ENCODE results near the gene PEMT.

The PEMT gene

DNA sequence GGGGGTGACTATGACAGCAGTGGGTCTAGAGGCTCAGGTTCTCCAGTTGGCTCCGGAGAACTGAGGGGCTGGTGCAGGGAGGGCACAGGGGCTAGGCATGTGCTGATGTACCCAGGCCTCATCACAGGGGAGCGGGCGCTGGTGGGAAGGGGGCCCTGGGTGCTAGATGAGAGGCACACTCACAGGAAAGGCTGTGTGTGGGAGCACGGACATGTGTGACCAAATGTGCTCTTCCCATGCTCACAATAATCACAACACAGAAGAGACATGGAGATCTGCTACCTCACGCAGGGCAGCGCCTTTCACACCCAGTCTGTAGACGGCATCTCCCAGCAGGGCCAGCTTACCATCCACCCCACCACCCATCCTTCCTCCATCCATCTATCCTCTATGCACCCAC lies 77.9 kb downstream of the PEMT start:
- TF ChIP-seq CTCF (IDR thresholded peaks at IDR 0.05; ENCODE audit: extremely low read depth, insufficient read depth, missing control alignments), result no peak
- in situ Hi-C loops (cut with MboI; ENCODE audit: low pct_unique_long_range_greater_than_20kb, low sequenced_read_pairs, unreplicated experiment), result no loop called here
- DNase-seq (ENCODE audit: low spot score), result no peak

- TF ChIP-seq CTCF (IDR thresholded peaks at IDR 0.05; ENCODE audit: extremely low read depth, insufficient read depth, missing control alignments), result no peak
- in situ Hi-C loops (cut with MboI; ENCODE audit: low pct_unique_long_range_greater_than_20kb, low sequenced_read_pairs, unreplicated experiment), result no loop called here
- no peak for DNase-seq (ENCODE audit: low spot score)
Observed at GRCh38 chr17:17512866-17513265, 78.6 kb downstream of the PEMT start.

DNA sequence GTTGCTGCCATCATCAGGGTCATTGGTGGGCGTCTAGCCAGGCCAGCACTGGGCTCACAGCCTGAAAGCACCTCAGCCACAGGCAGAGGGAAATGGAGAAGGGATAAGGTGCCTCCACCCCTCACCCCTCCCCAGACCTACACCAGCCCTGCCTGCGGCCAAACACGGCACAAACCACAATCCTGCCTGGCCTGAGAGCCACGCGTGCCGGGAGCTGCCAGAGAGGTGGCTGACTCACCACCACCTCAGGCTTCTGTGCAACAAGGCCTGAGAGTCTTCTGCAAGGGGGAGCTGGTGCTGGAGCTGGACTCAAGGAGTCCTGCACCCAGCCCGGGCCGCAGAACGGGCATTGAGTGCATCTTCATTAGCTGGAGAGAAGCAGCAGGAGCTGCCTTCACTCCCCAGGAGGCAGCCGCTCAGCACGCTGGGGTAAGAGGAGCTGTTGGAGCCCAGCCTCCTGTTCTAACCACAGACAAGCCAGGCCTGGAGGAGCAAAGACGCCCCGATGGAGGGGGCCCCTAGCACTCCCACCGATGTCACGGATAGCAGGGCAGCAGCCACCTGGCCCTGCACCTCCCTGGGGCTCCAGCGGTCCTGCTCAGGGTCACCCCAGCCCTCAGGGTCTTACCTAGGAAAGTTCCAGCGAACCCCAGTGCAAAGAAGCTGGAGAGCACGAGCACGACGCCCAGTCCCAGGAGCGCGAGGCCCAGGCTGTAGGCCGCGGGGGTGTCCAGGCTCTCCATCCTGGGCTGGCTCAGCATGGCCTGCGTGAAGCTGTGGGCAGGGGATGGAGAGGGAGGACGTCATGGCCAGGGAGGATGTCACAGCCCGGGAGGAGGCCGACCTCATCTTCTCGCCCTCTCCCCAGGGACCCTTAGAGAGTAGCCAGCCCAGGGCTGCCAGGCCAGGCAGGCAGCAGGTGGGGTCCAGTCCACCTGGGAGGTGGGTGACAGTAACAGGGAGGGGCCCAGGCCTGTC lies 79.3 kb downstream of the PEMT start:
- DNase-seq (ENCODE audit: low spot score), result no peak
- TF ChIP-seq CTCF (IDR thresholded peaks at IDR 0.05; ENCODE audit: extremely low read depth, insufficient read depth, missing control alignments), result no peak
- in situ Hi-C loops (cut with MboI; ENCODE audit: low pct_unique_long_range_greater_than_20kb, low sequenced_read_pairs, unreplicated experiment), result no loop called here

DNA sequence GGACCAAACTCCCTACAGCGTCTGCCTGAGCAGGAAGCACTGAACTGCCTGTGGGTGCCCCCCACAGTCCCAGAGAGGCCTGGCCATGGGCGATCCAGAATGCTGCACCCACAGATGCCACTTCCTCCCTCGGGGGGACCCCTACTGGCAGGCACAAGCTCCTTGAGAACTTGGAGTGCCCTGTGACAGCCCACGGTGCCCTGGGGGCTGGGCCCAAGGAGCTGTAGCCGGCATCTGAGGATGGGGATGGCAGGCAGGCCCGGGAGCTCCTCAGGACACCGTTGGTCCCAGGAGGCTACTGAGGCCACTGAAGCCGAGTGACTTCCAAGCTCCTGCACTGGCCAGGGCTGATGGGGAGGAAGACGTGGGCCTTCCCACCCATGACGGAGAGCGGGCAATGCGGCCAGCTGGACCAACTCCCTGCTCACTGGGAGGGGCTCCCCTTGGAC lies 80.2 kb downstream of the PEMT start:
- TF ChIP-seq CTCF (IDR thresholded peaks at IDR 0.05; ENCODE audit: extremely low read depth, insufficient read depth, missing control alignments), result no peak
- DNase-seq (ENCODE audit: low spot score), result no peak
- in situ Hi-C loops (cut with MboI; ENCODE audit: low pct_unique_long_range_greater_than_20kb, low sequenced_read_pairs, unreplicated experiment), result no loop called here

- in situ Hi-C loops (cut with MboI; ENCODE audit: low pct_unique_long_range_greater_than_20kb, low sequenced_read_pairs, unreplicated experiment), result no loop called here
- no peak for DNase-seq (ENCODE audit: low spot score)
- no peak for TF ChIP-seq CTCF (IDR thresholded peaks at IDR 0.05; ENCODE audit: extremely low read depth, insufficient read depth, missing control alignments)
Observed at GRCh38 chr17:17510456-17511292, 80.8 kb downstream of the PEMT start.

DNA sequence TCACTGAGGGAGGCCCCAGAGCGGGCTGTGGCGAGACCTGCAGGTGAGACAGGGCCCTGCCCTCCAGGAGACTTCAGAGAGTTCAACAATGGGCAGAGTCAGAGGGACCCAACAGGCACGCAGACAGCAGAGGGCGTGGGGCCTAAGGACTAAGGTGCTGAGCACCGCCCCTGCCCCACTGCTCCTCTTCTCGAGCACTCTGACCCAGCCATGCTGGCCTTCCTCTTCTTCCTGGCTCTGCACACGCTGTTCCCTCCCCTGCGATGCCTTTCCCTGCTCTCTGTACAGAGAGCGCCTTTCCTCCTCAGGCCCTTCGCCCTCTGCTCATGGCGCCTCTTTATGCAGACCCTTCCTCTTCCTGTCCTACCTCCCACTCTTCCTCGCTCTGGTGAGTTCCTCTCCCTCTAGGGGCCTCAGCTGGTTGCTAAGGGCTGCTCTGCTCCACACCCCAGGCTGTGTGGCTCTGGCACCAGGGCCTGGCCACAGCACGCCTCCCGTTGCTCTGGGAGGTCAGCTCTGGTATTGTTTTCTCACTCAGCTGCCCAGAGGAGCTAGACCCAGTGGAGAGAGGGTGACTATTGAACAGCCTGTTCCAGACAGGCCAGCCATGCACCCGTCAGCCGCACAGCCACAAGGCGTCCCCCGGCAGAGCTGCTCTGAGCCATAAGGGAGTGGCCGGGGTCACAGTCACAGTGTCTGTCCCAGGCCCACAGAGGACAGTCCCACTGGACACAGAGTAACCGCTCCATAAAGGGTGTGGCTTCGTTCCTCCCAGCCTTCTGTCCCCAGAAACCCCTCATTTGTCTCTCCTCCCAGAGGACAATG lies 81.7 kb downstream of the PEMT start:
- in situ Hi-C loops (cut with MboI; ENCODE audit: low pct_unique_long_range_greater_than_20kb, low sequenced_read_pairs, unreplicated experiment), result loop anchor here (10.0 kb wide), 1 partner anchor 125 kb away; no protein-coding TSS in a partner anchor
- no peak for DNase-seq (ENCODE audit: low spot score)
- TF ChIP-seq CTCF (IDR thresholded peaks at IDR 0.05; ENCODE audit: extremely low read depth, insufficient read depth, missing control alignments), result no peak
